IPS-18a (cell line): Measurements from ENCODE around the gene SYT4.

Experiments
- H3K27ac ChIP-seq: one replicate; pipeline ENCODE4 v1.5.1; 2013; ENCODE audit warnings: low read length
- H3K27me3 ChIP-seq: one replicate; pipeline ENCODE4 v1.6.1; 2013; ENCODE audit warnings: mild to moderate bottlenecking, low read length; ENCODE audit not compliant: control insufficient read depth, insufficient read depth
- H3K36me3 ChIP-seq: one replicate; pipeline ENCODE4 v1.6.1; 2013; ENCODE audit warnings: low read depth, low read length; ENCODE audit not compliant: control insufficient read depth
- H3K4me1 ChIP-seq: one replicate; pipeline ENCODE4 v1.6.1; 2013; ENCODE audit warnings: low read depth, low read length; ENCODE audit not compliant: control insufficient read depth
- H3K4me3 ChIP-seq: one replicate; pipeline ENCODE4 v1.5.1; 2013; ENCODE audit warnings: low read length
- H3K9ac ChIP-seq: one replicate; pipeline ENCODE4 v1.6.1; 2013; ENCODE audit warnings: mild to moderate bottlenecking, low read length, moderate library complexity
- H3K9me3 ChIP-seq: one replicate; pipeline ENCODE4 v1.6.1; 2013; ENCODE audit warnings: low read depth, low read length; ENCODE audit not compliant: control insufficient read depth

The SYT4 gene

DNA sequence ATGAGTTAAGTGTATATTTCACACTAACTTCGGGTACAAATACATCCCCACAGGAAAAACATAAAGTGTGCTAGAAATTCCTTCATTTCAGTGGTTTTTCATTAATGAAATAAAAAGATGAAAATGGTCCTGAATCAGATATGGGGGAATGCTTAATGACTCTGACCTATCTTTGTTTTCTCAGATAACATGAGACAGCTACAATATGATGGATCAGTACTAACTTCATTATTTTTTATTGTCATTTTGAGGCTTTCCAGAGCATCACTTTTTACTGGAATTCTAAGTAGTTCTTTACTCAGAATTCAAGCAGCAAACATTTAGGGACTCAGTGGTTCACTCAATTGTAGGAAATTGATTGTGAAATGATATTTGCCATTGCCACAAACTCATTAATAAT, 2.8 kb downstream of the SYT4 start:
- H3K9ac ChIP-seq = no peak overlapping the region
- H3K27ac ChIP-seq = no peak overlapping the region
- H3K9me3 ChIP-seq = no peaks in the 10 kb centered on the region
- H3K4me3 ChIP-seq = no peak overlapping the region
- no peaks in the 10 kb centered on the region for H3K27me3 ChIP-seq
- H3K4me1 ChIP-seq = peaks cover 23% of the 10 kb centered on the region
- H3K36me3 ChIP-seq = no peaks in the 10 kb centered on the region

DNA sequence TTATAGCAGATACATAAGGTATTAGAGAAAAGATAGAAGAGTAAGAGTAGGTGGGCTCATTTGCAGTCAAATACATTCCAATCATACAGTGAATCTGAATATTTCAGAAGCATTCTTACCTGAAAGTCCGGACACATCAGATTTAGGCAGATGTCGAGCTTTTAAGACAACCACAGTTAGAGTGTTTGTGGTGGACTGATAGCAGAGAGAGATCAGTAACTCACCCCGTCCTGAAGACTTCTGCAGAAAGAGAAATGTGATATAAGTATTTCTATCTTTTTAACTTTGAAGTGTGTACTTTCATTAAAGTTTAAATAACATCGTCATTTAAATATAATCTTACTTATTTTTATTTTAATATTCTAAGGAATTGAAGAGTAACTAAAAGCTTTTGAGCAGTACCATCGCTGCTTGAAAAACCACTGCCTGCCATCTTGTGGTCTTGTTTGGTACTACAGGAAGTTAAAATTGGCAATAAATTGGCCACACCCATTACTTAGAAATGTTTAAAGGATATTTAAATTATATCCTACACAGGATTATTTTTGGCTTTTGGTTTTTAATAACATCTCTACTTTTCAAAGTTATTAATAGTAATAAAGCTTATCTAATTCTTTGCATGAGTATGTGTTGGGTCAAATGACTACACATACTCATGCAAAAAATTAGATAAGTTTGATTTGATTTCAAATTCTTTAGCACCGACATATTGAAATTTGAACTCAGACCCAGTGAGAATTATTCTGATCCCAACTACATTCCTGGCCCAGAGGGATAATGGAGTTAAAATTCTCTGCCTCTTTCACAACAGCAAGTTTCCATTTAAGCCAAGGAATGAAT, 5.5 kb downstream of the SYT4 start:
- H3K9me3 ChIP-seq = no peaks in the 10 kb centered on the region
- H3K9ac ChIP-seq = no peak overlapping the region
- no peak overlapping the region for H3K27ac ChIP-seq
- H3K4me3 ChIP-seq = no peak overlapping the region
- H3K36me3 ChIP-seq = no peaks in the 10 kb centered on the region
- no peaks in the 10 kb centered on the region for H3K27me3 ChIP-seq
- peaks cover 16% of the 10 kb centered on the region for H3K4me1 ChIP-seq

GRCh38 chr18:43267818-43268217, 9.5 kb downstream of the SYT4 start:
- no peaks in the 10 kb centered on the region for H3K27me3 ChIP-seq
- no peak overlapping the region for H3K27ac ChIP-seq
- H3K36me3 ChIP-seq = no peaks in the 10 kb centered on the region
- peaks cover 5% of the 10 kb centered on the region for H3K4me1 ChIP-seq
- H3K9me3 ChIP-seq = no peaks in the 10 kb centered on the region
- H3K9ac ChIP-seq = no peak overlapping the region
- H3K4me3 ChIP-seq = no peak overlapping the region

DNA sequence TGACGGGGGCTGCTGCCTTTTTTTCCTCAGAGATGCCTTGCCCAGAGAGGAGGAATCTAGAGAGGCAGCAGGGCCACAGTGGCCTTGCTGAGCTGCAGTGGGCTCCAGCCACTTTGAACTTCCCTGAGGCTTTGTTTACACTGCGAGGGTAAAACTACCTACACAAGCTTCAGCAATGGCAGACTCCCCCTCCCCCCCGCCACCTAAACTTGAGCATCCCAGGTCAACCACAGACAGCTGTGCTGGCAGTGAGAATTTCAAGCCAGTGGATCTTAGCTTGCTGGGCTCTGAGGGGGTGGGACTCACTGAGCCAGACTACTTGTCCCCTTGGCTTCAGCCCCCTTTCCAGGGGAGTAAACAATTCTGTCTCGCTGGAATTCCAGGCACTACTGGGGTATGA, 11.8 kb downstream of the SYT4 start:
- no peak overlapping the region for H3K9ac ChIP-seq
- H3K27me3 ChIP-seq = no peaks in the 10 kb centered on the region
- H3K36me3 ChIP-seq = no peaks in the 10 kb centered on the region
- no peak overlapping the region for H3K27ac ChIP-seq
- H3K4me3 ChIP-seq = no peak overlapping the region
- peaks cover 5% of the 10 kb centered on the region for H3K4me1 ChIP-seq
- peaks cover 6% of the 10 kb centered on the region for H3K9me3 ChIP-seq

DNA sequence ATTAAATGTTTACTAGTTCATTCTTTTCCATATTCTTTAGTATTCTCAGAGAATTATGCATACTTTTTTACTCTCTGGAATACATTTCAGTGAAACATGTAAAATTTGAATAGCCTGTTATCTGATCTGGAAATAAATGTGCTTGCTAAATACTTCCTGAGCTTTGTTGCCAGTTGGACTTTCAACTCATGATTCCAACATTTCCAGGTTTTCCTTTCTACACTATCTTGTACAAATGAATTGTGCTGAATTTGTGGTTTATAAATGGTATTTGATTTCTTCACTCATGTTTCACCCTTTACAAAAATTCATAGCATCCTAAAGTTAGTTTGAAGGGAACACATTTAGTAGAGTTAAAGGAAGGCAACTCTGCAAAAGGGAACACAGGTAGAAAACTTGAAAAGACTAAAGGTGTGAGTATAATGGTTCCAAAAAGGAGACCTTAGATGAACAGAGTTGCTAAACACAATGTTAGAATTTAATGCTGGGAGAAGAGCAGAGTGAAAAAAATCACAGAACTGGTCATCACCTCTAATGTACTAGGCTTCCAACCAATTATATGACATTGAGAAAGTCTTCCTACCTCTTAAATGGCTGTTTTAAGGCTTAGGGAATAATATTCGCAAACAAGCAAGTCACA, 28.6 kb downstream of the SYT4 start:
- no peaks in the 10 kb centered on the region for H3K27me3 ChIP-seq
- no peaks in the 10 kb centered on the region for H3K4me1 ChIP-seq
- no peaks in the 10 kb centered on the region for H3K9me3 ChIP-seq
- no peak overlapping the region for H3K9ac ChIP-seq
- no peak overlapping the region for H3K27ac ChIP-seq
- no peaks in the 10 kb centered on the region for H3K36me3 ChIP-seq
- no peak overlapping the region for H3K4me3 ChIP-seq

- Histone ChIP-seq H3K9me3 (no peaks in the 10 kb centered on the region), H3K27ac (no peak overlapping the region), H3K4me1 (no peaks in the 10 kb centered on the region), H3K4me3 (no peak overlapping the region), H3K36me3 (no peaks in the 10 kb centered on the region), H3K27me3 (no peaks in the 10 kb centered on the region), H3K9ac (no peak overlapping the region)
These were observed 29.3 kb downstream of the SYT4 start for GRCh38 chr18:43247944-43248343.

- H3K9ac ChIP-seq = no peak overlapping the region
- H3K9me3 ChIP-seq = no peaks in the 10 kb centered on the region
- no peak overlapping the region for H3K4me3 ChIP-seq
- H3K36me3 ChIP-seq = no peaks in the 10 kb centered on the region
- no peaks in the 10 kb centered on the region for H3K4me1 ChIP-seq
- H3K27ac ChIP-seq = no peak overlapping the region
- no peaks in the 10 kb centered on the region for H3K27me3 ChIP-seq
These were observed 38.9 kb downstream of the SYT4 start for GRCh38 chr18:43238429-43238828.

DNA sequence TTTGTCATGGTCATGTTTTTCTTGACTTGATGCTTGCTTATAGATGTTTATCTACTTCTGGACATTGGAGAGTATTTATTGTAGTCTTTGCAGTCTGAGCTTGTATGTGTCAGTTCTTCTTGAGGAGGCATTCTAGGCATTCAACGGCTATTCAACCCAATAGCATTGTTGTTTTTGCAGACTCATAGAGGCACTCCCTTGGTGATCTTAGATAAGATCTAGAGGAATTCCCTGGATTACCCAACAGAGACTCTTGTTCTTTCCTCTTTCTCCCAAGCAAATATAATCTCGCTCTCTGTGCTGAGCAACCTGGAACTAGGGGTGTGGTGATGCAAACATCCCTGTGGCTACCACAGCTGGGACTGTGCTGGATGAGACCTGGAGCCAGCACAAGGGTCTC, 40.4 kb downstream of the SYT4 start:
- no peaks in the 10 kb centered on the region for H3K4me1 ChIP-seq
- H3K9me3 ChIP-seq = no peaks in the 10 kb centered on the region
- H3K27me3 ChIP-seq = no peaks in the 10 kb centered on the region
- H3K36me3 ChIP-seq = no peaks in the 10 kb centered on the region
- no peak overlapping the region for H3K4me3 ChIP-seq
- no peak overlapping the region for H3K27ac ChIP-seq
- H3K9ac ChIP-seq = no peak overlapping the region

DNA sequence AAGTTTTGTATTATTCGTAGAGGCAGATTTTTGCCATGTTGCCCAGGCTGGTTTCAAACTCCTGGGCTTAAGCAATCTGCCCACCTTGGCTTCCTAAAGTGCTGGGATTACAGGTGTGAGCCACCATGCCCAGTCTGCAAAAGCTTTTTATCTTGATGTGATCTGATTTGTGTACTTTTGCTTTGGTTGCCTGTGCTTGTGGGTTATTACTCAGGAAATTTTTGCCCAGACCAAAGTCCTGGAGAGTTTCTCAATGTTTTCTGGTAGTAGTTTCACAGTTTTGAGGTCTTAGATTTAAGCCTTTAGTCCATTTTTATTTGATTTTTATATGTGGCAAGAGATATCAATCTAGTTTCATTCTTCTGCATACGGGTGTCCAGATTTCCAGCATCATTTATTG, 42.4 kb downstream of the SYT4 start:
- Histone ChIP-seq H3K27me3 (no peaks in the 10 kb centered on the region), H3K4me1 (no peaks in the 10 kb centered on the region), H3K9me3 (no peaks in the 10 kb centered on the region)

DNA sequence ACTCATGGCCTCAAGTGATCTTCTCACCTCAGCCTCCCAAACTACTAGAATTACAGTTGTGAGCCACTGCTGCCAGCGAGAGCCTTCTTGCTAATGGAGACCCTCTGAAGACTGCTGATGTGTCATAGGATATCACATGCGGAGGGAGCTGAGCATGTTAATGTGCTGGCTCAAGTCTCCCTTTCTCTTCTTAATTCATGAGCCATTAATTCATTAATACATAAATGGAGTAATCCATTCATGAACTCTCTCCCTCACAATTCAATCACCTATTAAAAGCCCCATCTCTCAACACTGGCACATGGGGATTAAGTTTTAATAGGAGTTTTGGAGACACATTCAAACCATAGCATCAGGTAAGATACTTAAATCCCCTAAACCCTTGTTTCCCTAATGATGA, 54.8 kb downstream of the SYT4 start:
- Histone ChIP-seq H3K27ac (no peak overlapping the region), H3K4me3 (no peak overlapping the region), H3K4me1 (no peaks in the 10 kb centered on the region), H3K36me3 (no peaks in the 10 kb centered on the region), H3K27me3 (no peaks in the 10 kb centered on the region), H3K9me3 (no peaks in the 10 kb centered on the region), H3K9ac (no peak overlapping the region)

More for the DNA sequence above, 42.4 kb downstream of the SYT4 start:
- H3K9ac ChIP-seq = no peak overlapping the region
- H3K27ac ChIP-seq = no peak overlapping the region
- H3K4me3 ChIP-seq = no peak overlapping the region
- H3K36me3 ChIP-seq = no peaks in the 10 kb centered on the region

DNA sequence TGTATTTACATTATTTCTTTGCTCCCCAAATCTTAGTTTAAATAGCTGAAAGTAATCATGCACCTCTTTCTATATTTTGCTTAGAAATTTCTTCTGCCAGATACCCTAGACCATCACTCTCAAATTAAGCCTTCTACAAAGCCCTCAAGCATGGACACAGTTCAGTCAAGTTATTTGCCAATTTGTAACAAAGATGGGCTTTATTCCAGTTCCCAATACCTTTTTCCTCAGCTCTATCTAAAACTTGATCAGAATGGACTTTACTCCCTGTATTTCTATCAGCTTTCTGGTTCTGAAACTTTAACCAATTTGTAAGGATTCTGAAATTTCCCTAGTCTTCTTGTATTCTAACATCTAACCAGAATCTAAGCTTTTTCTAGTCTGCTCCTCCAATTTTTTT, 56.6 kb downstream of the SYT4 start:
- Histone ChIP-seq H3K27me3 (no peaks in the 10 kb centered on the region), H3K4me3 (no peak overlapping the region), H3K4me1 (no peaks in the 10 kb centered on the region), H3K9me3 (no peaks in the 10 kb centered on the region), H3K27ac (no peak overlapping the region), H3K36me3 (no peaks in the 10 kb centered on the region), H3K9ac (no peak overlapping the region)
